Smooth muscle cell (in vitro differentiated cells): ENCODE data around the gene CNIH3. TPM values are rescaled to one million over a fixed set of nuclear protein-coding genes. Genes with fewer than 3 reads are reported as not detected.

ENCODE experiments used
- DNase-seq: peaks from one replicate; lab custom pipeline; 2025; ENCODE audit not compliant: unreplicated experiment; lab: John Stamatoyannopoulos, UW
- H2AFZ ChIP-seq: fragments of 200-600 bp; sonication (generic); 2 replicates; pipeline ENCODE4 v1.6.0; 2016; ENCODE audit warnings: antibody characterized with exemption, low read depth, mild to moderate bottlenecking
- H3F3A ChIP-seq: fragments of 200-600 bp; sonication (generic); 2 replicates; pipeline ENCODE4 v1.6.0; 2017; ENCODE audit warnings: antibody characterized with exemption, low read depth
- H3K27ac ChIP-seq: fragments of 200-600 bp; sonication (generic); 2 replicates; pipeline ENCODE4 v1.5.1; 2016; ENCODE audit warnings: low read depth, mild to moderate bottlenecking
- H3K27me3 ChIP-seq: fragments of 200-600 bp; sonication (generic); 2 replicates; pipeline ENCODE4 v1.6.1; 2016; ENCODE audit warnings: low read depth, mild to moderate bottlenecking
- H3K36me3 ChIP-seq: fragments of 200-600 bp; sonication (generic); 2 replicates; pipeline ENCODE4 v1.5.1; 2016; ENCODE audit warnings: low read depth
- H3K4me1 ChIP-seq: fragments of 200-600 bp; sonication (generic); 2 replicates; pipeline ENCODE4 v1.5.1; 2016; ENCODE audit warnings: low read depth
- H3K4me2 ChIP-seq: fragments of 200-600 bp; sonication (generic); 2 replicates; pipeline ENCODE4 v1.6.0; 2016; ENCODE audit warnings: mild to moderate bottlenecking
- H3K4me3 ChIP-seq: fragments of 200-600 bp; sonication (generic); 2 replicates; pipeline ENCODE4 v1.5.1; 2016; ENCODE audit warnings: mild to moderate bottlenecking
- H3K79me2 ChIP-seq: fragments of 200-600 bp; sonication (generic); 2 replicates; pipeline ENCODE4 v1.6.0; 2016; ENCODE audit warnings: low read depth, mild to moderate bottlenecking
- H3K9ac ChIP-seq: fragments of 200-600 bp; sonication (generic); 2 replicates; pipeline ENCODE4 v1.6.0; 2016; ENCODE audit warnings: low read depth
- H3K9me3 ChIP-seq: fragments of 200-600 bp; sonication (generic); replicated peaks from 2 replicates; pipeline ENCODE4 v1.5.1; 2016; ENCODE audit warnings: low read depth
- H4K20me1 ChIP-seq: fragments of 200-600 bp; sonication (generic); 2 replicates; pipeline ENCODE4 v1.6.0; 2016; ENCODE audit warnings: low read depth
- WGBS: methylation state at CpG from one replicate; pipeline ENCODE4 v1.1.7; 2016; ENCODE audit warnings: low lambda C conversion rate; 5-methylcytosine and 5-hydroxymethylcytosine counted together
- polyA plus RNA-seq: library from polyadenylated mRNA; unstranded; fragments of >200 nt; fragmentation: Nextera tagmentation; extraction: Ambion mirVana; gene quantifications from 2 replicates; pipeline ENCODE4 v1.2.1, GENCODE V29; 2016
- total RNA-seq: library from RNA; depleted of rRNA; stranded (reverse); fragments of >200 nt; gene quantifications from 2 replicates; pipeline ENCODE4 v1.2.3, GENCODE V29; 2014
- TF ChIP-seq, protein P1 (sequence below): fragments of 200-600 bp; sonication (generic); IDR thresholded peaks from 2 replicates; pipeline ENCODE4 v1.5.1; 2017; ENCODE audit warnings: borderline replicate concordance, mild to moderate bottlenecking, antibody characterized with exemption; ENCODE audit not compliant: insufficient read depth, poor library complexity, severe bottlenecking

Gene CNIH3
- total and polyA plus RNA-seq, 2 experiments from 2014 or later, result 6.6 to 8.0 TPM

DNA sequence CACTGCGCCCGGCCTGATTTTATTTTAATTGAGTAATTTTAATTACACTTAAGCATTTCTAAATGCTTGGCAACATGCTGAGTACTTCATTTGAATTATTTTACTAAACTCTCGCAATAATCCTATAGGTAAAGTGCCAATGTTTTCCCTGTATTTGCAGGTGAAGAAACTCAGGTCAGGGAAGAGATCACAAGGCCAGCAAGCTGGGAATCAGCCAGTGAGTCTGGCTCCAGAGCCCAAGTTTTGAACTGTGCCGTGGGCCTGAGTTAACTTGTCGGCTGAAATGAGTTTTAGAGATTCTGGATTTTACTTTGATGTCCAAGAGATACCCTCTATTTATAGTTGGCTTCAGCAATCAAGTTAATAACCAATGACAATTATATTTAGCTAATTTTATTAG is 141.4 kb downstream of the CNIH3 start:
- no peak for DNase-seq
- Histone ChIP-seq H3K79me2 (no peaks in the 10 kb centered on the region), H2AFZ (no peak overlapping the region), H3K4me3 (no peak overlapping the region), H3K36me3 (no peaks in the 10 kb centered on the region), H3K9me3 (no peaks in the 10 kb centered on the region), H4K20me1 (no peaks in the 10 kb centered on the region), H3K27ac (no peak overlapping the region), H3K27me3 (no peaks in the 10 kb centered on the region), H3F3A (no peaks in the 10 kb centered on the region), H3K9ac (no peak overlapping the region), H3K4me1 (no peaks in the 10 kb centered on the region), H3K4me2 (no peak overlapping the region)
- 94% methylated on average over 5 of the region's 5 CpGs for WGBS
- TF ChIP-seq, protein P1, sequence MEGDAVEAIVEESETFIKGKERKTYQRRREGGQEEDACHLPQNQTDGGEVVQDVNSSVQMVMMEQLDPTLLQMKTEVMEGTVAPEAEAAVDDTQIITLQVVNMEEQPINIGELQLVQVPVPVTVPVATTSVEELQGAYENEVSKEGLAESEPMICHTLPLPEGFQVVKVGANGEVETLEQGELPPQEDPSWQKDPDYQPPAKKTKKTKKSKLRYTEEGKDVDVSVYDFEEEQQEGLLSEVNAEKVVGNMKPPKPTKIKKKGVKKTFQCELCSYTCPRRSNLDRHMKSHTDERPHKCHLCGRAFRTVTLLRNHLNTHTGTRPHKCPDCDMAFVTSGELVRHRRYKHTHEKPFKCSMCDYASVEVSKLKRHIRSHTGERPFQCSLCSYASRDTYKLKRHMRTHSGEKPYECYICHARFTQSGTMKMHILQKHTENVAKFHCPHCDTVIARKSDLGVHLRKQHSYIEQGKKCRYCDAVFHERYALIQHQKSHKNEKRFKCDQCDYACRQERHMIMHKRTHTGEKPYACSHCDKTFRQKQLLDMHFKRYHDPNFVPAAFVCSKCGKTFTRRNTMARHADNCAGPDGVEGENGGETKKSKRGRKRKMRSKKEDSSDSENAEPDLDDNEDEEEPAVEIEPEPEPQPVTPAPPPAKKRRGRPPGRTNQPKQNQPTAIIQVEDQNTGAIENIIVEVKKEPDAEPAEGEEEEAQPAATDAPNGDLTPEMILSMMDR, result no peak

DNA sequence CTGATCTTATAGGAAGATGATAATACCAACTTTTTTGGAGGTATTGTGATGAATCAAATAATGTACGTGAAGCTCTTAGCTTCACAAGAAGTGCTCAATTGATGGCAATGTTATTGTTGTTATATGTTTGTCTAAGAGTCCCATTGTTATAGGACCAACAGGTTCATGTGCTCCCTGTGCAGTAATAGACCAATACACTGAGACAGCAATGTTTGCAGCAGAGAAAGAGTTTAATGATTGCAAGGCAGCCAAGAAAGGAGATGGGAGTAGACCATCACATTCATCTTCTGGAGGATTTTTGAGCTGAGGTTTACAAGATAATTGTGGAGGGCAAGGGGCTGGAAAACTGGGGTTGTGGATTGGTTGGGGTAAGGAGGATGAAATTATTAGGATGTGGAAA is 143.0 kb downstream of the CNIH3 start:
- Histone ChIP-seq H2AFZ (no peak overlapping the region), H3K27ac (no peak overlapping the region), H3K4me3 (no peak overlapping the region), H3K4me1 (no peaks in the 10 kb centered on the region), H4K20me1 (no peaks in the 10 kb centered on the region), H3K4me2 (no peak overlapping the region), H3K27me3 (no peaks in the 10 kb centered on the region), H3K9ac (no peak overlapping the region), H3K9me3 (no peaks in the 10 kb centered on the region), H3F3A (no peaks in the 10 kb centered on the region), H3K36me3 (no peaks in the 10 kb centered on the region), H3K79me2 (no peaks in the 10 kb centered on the region)
- 100% methylated on average over 1 of the region's 1 CpG for WGBS
- DNase-seq, result no peak
- TF ChIP-seq, protein P1, result no peak

DNA sequence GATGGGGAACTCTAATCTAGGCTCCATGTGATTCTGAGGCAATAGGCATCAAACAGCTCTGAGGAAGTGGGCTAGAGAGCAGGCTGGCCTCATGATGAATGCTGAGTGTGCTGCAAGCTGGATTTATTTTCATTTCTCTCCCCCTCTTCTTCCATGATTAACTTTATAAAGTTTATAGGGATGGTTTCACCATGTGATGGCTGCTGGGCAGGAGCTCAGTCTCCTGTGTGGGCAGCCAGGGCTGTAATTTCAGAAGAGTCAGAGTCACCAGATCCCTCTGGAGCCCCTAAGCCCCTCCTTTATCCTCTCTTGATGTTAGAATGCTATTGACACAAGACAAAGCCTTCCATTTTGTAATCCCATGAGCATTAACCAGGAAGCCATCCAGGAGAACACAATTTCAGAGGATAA is 143.6 kb downstream of the CNIH3 start:
- H4K20me1 ChIP-seq, result no peaks in the 10 kb centered on the region
- no peaks in the 10 kb centered on the region for H3K36me3 ChIP-seq

GRCh38 chr1:224760163-224760562 is 144.0 kb downstream of the CNIH3 start:
- Histone ChIP-seq H3K4me1 (no peaks in the 10 kb centered on the region), H4K20me1 (no peaks in the 10 kb centered on the region), H3K9ac (no peak overlapping the region), H3K4me2 (no peak overlapping the region), H3K27me3 (no peaks in the 10 kb centered on the region), H3K36me3 (no peaks in the 10 kb centered on the region), H3K4me3 (no peak overlapping the region), H3K9me3 (no peaks in the 10 kb centered on the region), H3K79me2 (no peaks in the 10 kb centered on the region), H2AFZ (no peak overlapping the region), H3F3A (no peaks in the 10 kb centered on the region), H3K27ac (no peak overlapping the region)
- no peak for DNase-seq
- TF ChIP-seq, protein P1, result no peak
- WGBS, result 92% methylated on average over 2 of the region's 2 CpGs

More for the DNA sequence above, 143.6 kb downstream of the CNIH3 start:
- Histone ChIP-seq H3F3A (no peaks in the 10 kb centered on the region), H3K9me3 (no peaks in the 10 kb centered on the region), H3K79me2 (no peaks in the 10 kb centered on the region), H3K4me1 (no peaks in the 10 kb centered on the region), H3K4me2 (no peak overlapping the region), H3K27ac (no peak overlapping the region), H3K4me3 (no peak overlapping the region), H2AFZ (no peak overlapping the region), H3K9ac (no peak overlapping the region), H3K27me3 (no peaks in the 10 kb centered on the region)
- TF ChIP-seq, protein P1, result no peak
- no peak for DNase-seq
